GM18868 (cell line): ENCODE results near the gene SESTD1.
"Not testable (repeated sequence)": the region's sequence is repeated elsewhere in the genome, so short reads cannot be mapped to it uniquely, and the experiment has no call there.

ENCODE experiments used
- ATAC-seq: cut with Tn5 transposase; IDR thresholded peaks from one replicate; pipeline ENCODE4 v1.9.1; 2021; ENCODE audit warnings: mild to moderate bottlenecking, moderate library complexity; ENCODE audit not compliant: unreplicated experiment

The SESTD1 gene

DNA sequence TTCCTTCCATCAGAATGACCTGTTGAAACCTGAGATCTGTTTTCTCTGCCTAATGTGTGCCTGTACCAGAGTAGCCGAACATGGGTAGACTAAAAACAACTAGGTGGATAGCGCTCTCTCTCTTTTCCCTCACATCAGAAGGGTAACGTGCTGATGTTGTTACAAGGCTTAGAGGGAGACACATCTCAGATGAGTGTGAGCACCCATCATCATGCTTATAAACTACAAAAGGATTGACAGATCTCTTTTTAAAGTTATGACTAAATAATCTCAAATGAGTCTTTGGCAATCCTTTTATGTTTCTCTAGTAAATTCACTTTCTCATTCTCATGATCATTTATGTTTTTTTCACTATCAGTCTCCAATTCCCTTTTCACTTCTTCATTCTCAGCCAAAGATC, 139.2 kb downstream of the SESTD1 start:
- no peak for ATAC-seq

- ATAC-seq, result no peak
These were observed 140.3 kb downstream of the SESTD1 start for GRCh38 chr2:179124282-179124681.

GRCh38 chr2:179123272-179123662, 141.4 kb downstream of the SESTD1 start:
- no peak for ATAC-seq

GRCh38 chr2:179107737-179108136, 156.9 kb downstream of the SESTD1 start:
- peak; percentile 43 for ATAC-seq

DNA sequence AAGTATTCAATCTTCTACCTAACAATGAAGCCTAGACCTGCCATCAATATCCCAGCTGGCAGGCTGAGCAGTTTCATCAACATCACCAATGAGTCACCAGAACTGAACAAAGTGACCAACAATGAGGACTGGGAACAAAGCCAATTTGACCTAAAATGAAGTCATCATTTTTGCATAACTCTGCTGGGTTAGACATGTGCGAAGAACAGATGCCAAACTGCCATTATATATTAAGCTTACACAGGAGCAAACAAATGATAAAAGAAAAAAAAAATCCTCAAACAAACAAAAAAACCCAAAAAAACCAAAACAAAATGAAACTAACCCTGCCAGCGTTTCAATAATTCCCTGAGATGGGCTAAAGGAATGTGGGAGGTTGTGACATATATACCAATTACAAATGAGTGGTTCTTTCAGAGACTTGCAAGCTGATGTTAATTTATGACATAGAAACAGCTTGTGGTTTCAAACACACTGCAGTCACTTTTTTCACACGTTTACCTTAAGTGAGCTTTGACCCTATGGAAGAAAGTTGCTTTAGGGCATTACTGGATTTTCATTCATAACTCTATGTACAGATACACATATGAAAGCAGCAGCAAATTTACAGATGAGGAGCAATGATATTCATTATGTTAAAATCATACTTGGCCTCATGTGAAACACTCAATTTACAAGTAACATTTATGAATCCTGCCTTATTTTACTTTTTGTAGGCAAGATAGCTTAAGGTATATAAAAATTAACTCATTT, 157.8 kb downstream of the SESTD1 start:
- ATAC-seq, result peak; percentile 70

DNA sequence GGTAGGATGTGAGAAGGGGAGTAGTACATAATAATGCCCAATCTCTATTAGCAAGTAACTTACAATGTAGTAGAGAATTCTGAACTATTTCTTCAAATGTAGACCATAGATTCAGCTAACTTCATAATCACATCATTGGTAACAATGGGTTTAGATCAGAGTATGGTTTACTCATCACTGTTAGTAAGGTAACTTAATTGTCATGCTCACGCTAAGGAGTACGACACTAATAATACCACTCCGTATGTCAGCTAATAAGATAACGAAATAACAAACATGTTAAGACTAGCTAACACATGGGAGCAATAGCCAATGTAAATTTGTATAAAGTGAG, 158.3 kb downstream of the SESTD1 start:
- no peak for ATAC-seq

- ATAC-seq, result no peak
These were observed 159.9 kb downstream of the SESTD1 start for GRCh38 chr2:179104736-179105135.

DNA sequence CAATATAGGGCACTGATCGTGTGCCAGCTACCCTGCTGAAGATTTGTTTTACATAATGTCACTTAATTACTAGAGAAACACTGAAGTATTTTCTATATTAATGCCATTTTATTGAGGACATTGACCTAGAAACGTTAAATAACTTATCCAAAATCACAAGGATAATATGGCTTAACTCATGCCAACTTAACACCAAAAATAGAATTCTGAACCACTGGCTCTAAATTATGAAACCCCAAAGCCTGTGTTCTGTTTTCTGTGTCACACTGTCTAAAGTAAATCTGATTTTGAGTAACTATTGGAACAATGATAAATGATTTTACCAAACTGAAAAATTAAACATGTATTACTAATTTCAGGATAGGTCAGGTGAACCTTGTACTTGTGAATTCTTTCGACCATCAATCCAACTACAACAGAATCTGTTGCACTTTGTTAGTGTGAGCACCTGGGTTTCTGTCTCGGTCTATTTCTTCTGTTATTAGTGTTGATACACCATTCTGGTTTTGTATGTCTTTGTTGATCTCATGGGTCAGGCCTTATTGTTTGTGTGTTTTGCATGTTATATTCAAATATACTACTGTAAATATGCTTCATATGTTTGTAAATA, 166.4 kb downstream of the SESTD1 start:
- peak; percentile 38 for ATAC-seq

- ATAC-seq, result no peak
These were observed 167.5 kb downstream of the SESTD1 start for GRCh38 chr2:179097131-179097530.

DNA sequence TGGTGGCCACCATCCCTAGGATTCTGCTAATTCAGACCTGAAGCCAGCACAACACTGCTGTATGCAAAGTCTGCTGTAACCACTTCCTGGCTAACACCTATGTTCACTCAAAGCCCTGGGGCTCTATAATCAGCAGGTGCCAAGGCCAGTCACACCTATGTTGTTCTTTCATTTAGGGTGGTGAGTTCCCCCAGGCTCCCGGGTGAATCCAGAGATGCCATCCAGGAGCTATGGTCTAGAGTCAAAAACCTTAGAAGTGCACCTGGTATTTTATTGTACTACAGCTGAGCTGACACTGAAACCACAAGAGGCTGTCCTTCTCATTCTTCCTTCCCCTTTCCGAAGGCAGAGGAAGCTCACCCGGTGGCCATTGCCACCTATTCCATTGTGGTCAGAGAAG, 168.5 kb downstream of the SESTD1 start:
- peak; percentile 88 for ATAC-seq

GRCh38 chr2:179092912-179093311, 171.7 kb downstream of the SESTD1 start:
- not testable (repeated sequence) for ATAC-seq

DNA sequence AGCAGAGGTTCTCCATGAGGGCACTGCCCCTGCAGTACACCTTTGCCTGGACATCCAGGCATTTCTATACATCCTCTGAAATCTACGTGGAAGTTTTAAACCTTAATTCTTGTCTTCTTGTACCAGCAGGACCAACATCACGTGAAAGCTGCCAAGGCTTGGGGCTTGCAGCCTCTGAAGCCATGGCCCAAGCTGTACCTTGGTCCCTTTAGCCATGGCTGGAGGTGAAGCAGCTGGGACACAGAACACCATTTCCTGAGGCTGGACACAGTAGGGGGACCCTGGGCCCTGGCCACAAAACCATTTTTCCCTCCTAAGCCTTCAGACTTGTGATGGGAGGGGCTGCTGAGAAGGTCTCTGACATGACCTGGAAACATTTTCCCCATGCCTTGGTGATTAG, 181.9 kb downstream of the SESTD1 start:
- ATAC-seq, result no peak

DNA sequence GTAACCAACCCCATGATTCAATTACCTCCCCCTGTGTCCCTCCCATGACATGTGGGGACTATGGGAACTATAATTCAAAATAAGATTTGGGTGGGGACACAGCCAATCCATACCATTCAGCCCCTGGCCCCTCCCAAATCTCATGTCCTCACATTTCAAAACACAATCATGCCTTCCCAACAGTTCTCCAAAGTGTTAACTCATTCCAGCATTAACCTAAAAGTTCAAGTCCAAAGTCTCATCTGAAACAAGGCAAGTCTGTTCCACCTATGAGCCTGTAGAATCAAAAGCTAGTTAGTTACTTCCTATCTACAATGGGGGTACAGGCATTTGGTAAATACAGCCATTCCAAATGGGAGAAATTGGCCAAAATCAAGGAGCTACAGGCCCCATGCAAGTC, 182.7 kb downstream of the SESTD1 start:
- ATAC-seq, result no peak

- ATAC-seq, result no peak
These were observed 192.1 kb downstream of the SESTD1 start for GRCh38 chr2:179072527-179072926.

DNA sequence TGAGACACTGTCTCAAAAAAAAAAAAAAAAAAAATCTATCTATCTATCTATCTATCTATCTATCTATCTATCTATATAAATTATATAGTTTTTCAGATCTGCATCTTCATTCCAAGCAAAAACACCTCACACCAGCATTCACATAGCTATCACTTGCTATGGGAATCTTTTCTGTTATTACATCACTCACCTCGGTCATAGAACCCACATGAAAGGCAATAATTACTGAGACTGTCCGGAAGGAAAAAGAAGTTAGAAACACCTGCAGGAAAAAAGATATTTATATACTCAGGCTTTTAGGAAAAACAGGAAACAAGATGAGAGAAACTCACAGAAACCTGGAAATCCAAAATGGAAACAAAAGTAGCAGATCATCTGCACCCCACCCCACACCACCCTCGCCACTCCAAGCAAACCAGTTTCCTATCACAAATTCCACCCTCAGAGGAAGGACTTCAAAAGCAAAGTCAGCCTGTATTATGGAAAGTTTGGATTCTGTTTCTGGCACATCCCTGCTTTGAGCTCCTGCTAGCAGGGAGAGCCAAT, 192.7 kb downstream of the SESTD1 start:
- ATAC-seq, result no peak

GRCh38 chr2:179070895-179071294, 193.7 kb downstream of the SESTD1 start:
- ATAC-seq, result no peak

DNA sequence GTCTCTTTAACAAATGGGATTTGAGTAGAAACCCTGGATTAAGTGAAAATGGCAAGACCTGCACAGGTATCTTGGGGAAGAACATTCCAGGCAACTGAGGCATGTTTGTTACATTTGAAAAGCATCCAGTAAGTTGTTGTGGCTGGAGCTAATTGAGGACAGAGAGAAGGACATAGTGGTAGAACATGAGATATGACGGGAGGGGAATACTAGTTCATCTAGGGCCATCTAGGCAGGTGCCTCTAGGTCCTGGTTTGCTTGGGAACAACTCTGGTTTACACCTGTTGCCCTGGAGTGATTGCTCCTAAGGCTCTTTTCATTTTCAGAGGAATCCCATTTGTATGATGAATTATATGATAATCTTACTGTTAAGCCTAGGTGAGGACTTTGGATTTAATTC, 194.9 kb downstream of the SESTD1 start:
- ATAC-seq, result no peak

- ATAC-seq, result no peak
These were observed 195.5 kb downstream of the SESTD1 start for GRCh38 chr2:179068991-179069643.

DNA sequence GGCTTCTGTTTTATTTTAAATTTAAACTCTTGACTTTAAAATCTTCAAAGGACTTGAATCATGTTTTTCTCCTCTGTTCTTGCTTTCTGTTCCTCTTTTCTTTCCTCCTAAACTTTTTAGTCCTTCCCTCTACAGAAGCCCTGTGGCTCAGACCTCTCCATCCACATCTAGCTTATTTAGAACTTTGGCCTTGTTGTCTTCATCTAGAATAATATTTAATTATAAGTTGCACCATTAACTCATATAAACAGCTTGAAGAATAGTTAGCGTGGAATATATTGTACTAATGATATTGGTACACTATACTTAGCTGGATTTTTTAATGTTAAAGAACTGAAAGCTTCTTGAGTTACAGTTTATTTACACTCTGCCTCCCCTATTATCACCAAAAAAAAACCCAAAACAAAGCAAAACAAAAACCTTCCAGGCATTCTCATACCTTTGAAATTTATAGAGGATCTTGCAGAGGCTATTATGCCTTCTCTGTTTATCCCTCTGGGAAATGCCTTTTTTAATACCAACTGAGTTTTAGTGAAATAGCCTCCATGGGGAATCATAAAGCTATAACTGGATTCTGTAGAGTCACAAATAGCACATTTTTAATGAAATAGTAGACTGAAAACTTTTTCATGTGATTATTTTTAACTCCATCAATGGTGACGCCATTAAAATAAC, 205.5 kb downstream of the SESTD1 start:
- peak; percentile 96 for ATAC-seq

DNA sequence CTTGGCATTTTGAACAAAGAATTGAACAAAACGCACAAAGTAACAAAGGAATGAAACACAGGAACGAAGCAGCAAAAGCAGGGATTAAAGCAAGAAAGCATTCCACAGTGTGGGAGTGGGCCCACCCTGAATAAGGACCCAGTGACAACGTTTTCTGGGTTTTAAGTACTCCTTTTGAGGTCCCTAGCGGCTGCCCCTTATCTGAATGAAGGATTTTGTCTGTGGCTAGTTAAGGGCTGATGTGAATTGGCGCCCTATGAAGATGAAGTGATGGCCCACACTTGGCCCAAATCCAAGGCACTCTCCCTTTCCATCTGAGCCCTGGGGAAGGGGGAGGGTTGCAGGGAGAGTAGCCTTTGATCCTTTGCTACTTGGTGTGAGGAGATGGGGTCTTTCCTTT, 206.9 kb downstream of the SESTD1 start:
- ATAC-seq, result no peak

DNA sequence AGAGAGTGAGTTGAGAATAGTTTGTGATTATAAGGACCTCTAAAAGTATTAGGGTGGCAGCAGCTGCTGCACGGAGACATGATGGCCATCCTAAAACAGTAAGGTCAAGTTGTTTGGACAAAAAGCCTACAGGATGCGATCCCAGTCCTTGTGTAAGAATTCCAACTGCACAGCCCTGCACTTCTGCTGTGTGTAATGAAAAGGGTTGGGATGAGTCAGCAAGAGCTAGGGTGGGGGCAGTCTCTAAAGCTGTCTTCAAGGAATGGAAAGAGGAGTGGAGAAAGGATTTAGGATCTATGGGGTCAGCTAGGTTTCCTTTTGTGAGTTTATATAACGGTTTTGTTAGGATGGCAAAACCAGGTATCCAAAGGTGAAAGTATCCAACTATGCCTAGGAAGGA, 211.1 kb downstream of the SESTD1 start:
- not testable (repeated sequence) for ATAC-seq
